ENCODE data around the gene NPTX1.
A peak's percentile ranks its signal among the peaks of the same experiment; 100 is the strongest.

NPTX1 gene

DNA sequence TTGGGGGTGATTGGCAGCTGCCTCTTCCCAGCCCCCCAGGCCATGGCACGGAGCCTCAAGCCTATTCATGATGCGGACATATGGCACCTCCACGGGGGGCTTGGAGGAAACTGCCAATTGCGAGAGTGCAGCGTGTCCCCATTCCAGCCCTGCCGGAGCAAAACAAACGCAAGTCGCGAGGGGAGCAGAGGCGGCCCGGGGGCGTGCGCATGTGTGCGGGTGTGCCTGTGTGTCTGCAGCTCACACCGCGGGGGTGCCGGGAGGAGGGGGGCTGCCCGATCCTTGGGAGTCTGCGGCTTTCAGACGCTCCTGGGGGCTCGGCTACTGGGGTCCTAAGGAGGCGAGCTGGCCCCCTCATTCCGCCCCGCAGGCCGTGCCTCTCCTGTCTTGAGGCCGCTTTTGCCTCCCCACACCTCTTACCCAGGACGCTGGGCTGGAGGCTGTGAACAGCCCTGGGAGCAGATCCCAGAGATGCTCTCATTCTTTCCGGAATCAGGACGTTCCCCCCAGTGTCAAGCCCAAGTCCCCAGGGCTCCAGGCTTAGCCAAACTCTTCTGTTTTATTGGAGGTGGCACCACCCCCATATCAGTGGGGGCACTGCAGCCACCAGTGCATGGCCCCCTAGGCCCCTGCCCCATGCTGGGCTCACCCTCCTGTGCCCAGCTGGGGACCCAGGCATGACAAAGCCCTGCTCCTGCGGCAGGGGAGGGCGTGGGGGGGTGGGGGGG, 32.3 kb downstream of the NPTX1 start:
- no peak for DNase-seq (ENCODE audit: low read depth in 2 of 2)

GRCh38 chr17:80443498-80443897, 32.9 kb downstream of the NPTX1 start:
- no peak for DNase-seq (ENCODE audit: low read depth in 2 of 2)

GRCh38 chr17:80442764-80443163, 33.6 kb downstream of the NPTX1 start:
- DNase-seq (ENCODE audit: low read depth in 2 of 2), result no peak

DNA sequence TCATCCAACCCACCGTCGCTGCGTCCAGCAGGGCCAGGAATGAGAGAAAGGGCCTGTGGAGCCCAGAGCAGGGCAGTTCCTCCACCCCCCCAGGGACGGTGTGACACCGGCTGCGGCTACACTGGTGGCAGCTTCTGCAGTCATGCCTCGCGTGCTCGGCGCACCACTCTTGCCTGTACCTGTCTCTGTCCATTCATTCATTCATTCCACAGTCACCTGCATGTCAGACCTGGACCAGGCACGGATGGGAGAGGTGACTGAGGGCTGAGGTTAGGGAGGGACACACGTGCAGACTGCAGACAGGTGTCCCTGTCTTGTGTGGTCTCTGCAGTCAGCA, 34.1 kb downstream of the NPTX1 start:
- DNase-seq (ENCODE audit: low read depth in 2 of 2), result no peak

- no peak for DNase-seq (ENCODE audit: low read depth in 2 of 2)
These were observed 34.6 kb downstream of the NPTX1 start for GRCh38 chr17:80441598-80442322.

DNA sequence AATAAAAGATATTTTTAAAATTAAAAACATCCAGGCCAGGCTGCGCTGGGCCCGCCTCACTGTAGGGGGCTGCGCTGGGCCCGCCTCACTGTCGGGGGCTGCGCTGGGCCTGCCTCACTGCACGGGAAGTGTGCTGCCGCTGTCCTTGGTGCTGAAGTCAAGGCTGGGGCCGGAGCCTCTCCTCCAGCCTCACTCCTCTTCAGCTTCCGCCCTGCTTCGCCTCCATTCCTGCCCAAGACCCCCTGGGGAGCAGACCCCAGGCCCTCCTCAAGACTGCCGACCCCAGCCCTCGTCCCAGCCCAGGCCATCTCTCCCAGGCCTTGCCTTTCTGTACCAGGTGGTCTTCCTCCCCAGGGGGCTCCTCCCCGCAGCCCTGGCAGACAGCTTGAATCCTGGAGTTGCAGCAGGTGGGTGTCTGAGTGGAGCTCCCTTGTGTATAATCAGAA, 35.3 kb downstream of the NPTX1 start:
- peak in 1 of 2 experiments; percentile 39 for DNase-seq (ENCODE audit: low read depth in 2 of 2)

DNA sequence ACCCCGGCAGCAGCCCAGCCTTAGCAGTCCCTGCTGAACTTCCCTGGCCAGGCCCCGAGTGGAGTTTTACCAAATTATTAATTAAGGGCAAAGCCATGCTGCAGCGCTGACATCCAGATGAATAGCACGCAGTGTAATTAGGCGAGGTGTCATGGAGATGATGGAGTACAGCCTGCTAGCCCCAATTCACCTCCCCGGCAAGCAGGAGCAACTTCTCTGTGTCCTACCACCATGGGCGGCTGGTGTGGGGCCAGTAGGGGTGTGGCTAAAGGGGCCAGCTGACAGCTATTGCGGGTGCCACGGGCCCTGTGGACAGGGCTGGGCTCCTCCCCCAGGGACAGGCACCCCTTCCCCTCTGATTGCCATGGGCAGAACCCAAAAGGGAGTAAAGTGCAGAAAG, 36.9 kb downstream of the NPTX1 start:
- DNase-seq (ENCODE audit: low read depth in 2 of 2), result no peak

- no peak for DNase-seq (ENCODE audit: low read depth in 2 of 2)
These were observed 37.6 kb downstream of the NPTX1 start for GRCh38 chr17:80438806-80439205.

GRCh38 chr17:80437532-80437931, 38.9 kb downstream of the NPTX1 start:
- no peak for DNase-seq (ENCODE audit: low read depth in 2 of 2)

- no peak for DNase-seq (ENCODE audit: low read depth in 2 of 2)
These were observed 42.3 kb downstream of the NPTX1 start for GRCh38 chr17:80433916-80434666.

DNA sequence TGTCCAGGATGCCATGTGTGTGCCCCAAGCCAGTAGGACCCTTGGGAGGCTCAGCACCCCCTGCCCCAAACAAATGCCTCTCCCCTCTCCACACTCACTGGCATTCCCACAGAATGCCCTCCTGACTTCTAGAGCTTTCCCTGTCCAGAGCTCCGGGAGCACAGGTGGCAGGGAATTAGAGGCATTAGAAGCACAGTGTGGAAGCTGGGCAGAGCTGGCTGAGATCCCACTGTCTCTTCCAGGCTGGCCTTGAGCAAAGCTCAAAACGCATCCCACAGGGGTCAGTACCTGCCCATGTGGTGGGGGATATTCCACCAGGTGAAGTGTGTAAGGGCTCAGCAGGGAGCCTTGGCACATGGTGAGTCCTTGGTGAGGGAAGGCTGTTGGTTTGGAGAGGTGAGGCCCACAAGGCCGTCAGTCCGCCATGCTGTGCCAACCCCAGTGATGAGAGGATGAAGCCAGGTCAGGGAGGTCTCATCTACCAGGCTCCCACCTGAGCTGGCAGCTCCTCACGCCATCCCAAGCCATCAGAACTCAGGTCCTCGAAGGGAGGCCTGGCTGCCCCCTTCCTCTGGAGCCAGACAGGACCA, 43.4 kb downstream of the NPTX1 start:
- no peak for DNase-seq (ENCODE audit: low read depth in 2 of 2)

DNA sequence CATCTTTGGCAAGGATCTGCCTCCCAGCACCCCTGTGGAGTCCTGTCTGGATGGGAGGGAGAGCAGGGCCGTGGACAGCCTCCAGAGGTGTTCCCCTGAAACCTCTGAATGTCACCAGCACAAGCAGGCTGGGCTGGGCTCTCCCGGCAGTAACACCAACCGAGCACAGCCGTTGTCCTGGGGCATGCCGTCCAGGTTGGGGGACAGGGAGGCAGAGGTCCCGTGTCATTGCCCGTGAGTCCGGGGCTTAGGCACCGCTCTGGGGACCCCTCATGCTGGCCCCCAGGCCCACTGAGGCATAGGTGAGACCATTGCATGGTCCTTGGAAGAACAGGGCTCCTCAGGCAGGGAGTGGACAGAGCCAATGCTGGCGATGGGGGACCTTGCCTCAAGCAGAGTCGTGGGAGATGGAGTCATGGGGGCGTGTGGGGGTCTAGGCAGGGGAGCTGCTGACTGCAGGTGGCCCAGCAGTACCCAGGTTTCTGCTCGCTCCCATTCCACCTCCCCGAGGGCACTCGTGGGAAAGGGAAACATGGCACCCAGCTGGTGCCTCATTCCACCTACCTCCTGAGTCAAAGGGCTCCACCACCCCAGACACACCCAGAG, 44.0 kb downstream of the NPTX1 start:
- DNase-seq (ENCODE audit: low read depth in 2 of 2), result no peak

- DNase-seq (ENCODE audit: low read depth in 2 of 2), result no peak
These were observed 44.9 kb downstream of the NPTX1 start for GRCh38 chr17:80431246-80432195.

DNA sequence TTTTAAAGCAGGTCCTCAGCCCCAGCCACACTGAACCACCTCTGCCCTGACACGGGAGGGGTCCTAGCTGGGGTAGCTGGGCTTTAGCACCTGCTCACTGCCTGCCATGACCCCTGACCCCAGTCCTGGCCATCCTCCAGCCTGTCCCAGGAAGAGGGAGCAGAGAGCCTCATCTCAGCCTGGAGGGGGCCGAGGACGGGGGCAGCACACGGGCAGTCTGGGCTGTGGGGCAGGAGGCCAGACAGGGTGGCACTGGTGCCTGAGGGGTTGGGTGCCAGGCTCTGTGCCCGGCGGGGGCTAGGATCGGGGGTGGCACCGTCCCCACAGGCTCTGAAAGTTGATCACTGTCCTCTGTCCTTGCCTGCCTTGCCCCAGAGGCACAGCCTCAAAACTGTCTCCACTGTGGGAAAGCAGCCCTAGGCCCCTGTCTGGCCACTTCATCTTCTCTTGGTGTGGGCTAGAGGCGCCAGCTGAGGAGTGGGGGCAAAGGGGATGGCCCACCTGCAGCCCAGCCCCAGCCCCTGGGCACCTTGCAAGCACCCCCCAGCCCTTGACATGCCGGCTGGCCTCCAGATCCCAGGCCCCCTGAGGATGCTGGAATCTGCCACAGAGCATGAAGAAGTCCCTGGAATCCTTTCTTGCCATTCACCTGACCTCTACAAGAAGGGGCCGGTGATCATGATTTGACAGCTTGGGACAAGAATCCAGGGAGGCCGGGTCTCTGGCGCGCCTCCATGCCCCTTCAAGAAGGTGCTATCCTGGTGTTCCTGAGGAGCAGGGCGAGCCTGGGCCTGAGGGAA, 45.8 kb downstream of the NPTX1 start:
- DNase-seq (ENCODE audit: low read depth in 2 of 2), result no peak

- DNase-seq (ENCODE audit: low read depth in 2 of 2), result no peak
These were observed 46.8 kb downstream of the NPTX1 start for GRCh38 chr17:80429356-80430275.

GRCh38 chr17:80428796-80429195, 47.6 kb downstream of the NPTX1 start:
- no peak for DNase-seq (ENCODE audit: low read depth in 2 of 2)

DNA sequence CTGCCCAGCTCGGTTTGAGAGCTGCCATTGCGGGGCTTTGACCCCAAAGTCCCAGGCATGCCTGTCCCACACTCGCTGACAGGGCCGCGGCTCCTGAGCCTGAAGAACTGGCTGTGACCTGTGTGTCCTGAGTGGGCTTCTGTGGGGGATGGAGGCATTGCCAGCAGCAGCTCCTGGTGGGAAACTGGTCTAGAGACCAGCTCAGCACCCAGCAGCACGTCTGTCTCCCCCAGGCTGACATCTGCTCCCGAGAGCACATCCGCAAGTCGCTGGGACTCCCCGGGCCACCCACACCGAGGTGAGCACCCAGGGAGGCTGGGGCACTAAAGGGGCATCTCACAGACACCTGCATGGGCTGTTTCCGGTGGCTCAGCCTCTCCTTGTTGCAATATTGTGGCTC, 48.0 kb downstream of the NPTX1 start:
- no peak for DNase-seq (ENCODE audit: low read depth in 2 of 2)

DNA sequence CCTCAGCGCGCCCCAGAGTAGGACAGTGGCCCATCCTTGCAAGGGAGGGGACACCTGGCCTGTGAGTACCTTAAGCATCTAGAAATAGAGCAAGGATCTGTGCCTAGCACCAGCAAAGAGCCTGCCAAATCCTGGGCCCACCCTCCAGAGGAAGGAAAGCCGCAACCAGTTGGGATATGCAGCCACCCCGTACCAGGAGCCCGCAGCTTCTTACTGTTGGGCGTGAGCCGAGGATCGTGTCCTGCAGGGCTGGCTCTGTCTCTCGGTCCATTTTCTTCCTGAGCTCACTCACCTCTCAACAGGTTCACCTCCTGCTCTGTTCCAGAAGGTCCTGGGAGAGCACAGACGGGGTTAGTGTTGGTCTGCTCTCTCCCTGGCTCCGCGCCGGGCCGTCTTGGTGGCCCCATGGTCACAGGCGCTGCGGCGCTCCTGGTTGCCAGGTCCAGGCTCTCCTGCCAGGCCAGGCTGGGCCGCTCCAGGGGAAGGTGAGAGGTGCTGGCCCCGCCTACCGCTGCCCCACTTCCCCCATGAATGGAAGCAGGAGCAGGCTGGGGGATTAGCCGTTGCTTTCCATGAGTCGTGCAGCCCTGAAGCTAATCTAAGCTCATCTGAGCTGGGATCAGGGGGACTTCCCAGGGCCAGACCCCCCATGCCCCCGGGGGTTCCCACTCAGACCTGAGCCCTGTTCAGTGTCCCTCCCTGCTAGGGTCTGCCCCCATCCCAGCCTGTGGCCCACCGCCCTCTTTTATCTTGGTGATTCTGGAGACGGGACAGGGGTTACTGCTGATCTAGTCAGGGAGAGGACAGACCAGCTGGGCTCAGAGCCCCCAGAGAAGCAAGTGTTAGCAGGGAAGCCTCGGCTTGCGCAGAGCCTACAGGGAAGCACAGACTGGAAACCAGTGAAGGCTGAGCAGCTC, 48.8 kb downstream of the NPTX1 start:
- DNase-seq (ENCODE audit: low read depth in 2 of 2), result no peak

Measured in stimulated activated CD4-positive, alpha-beta T cell treated with anti-CD3 and anti-CD28 coated beads, Interleukin-12 subunit alpha, Interleukin-12 subunit beta, amount 100 ng/mL, for 24 hours (primary cell).